ENCODE results near the gene TEX26.

TEX26 gene

DNA sequence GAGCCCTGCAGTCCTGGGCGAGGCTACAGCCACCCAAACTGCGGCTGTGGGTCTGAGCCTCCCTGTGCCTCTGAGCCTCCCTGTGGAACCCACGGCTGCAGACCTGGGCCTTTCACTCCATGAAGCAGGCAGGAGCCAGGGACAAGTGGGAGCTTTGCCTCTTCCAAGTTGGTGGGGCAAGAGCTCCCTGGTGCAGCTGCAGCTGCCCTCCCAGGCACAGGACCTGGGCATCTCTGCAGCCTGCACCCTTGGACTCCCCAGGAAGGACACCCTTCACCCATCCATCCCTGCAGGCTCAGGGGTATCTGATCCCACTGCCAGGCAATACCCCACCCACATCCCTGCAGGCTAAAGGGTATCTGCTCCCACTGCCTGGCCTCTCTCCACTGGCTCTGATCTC, 2.3 kb downstream of the TEX26 start:
- no peak for TF ChIP-seq CTCF (IDR thresholded peaks at IDR 0.05; ENCODE audit: low read depth, low read length)
- no peak for TF ChIP-seq MYC (IDR thresholded peaks at IDR 0.05; ENCODE audit: low read depth, low read length)
- TF ChIP-seq POLR2A (IDR thresholded peaks at IDR 0.05; ENCODE audit: extremely low read depth, insufficient read length) = no peak
- TF ChIP-seq MAX (IDR thresholded peaks at IDR 0.05; ENCODE audit: low read depth, low read length) = no peak
- H3K4me3 ChIP-seq (ENCODE audit: low read depth, low read length) = no peak overlapping the region
- no peak for DNase-seq (ENCODE audit: low read depth)

DNA sequence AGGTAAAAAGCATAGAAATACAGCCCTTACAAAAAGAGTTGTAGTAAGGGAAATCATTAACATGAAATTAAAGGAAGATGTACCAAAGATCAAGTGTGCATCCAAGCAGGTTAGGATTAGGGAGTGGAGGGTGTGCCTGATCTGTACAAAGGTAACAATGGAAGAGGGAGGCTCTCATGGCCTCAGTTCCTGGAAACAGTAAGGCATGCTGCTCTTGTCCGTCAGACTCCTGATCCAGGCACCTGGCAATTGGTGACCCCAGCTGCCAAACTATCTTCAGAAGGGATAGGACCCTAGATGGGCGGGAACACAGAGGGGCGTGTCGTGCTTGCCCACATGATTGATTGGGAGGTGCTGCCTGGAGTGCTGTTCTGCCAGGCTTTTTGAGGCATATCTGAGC, 4.5 kb downstream of the TEX26 start:
- H3K4me3 ChIP-seq (ENCODE audit: low read depth, low read length) = no peak overlapping the region
- no peak for DNase-seq (ENCODE audit: low read depth)
- TF ChIP-seq CTCF (IDR thresholded peaks at IDR 0.05; ENCODE audit: low read depth, low read length) = no peak
- TF ChIP-seq MAX (IDR thresholded peaks at IDR 0.05; ENCODE audit: low read depth, low read length) = no peak
- TF ChIP-seq MYC (IDR thresholded peaks at IDR 0.05; ENCODE audit: low read depth, low read length) = no peak
- TF ChIP-seq POLR2A (IDR thresholded peaks at IDR 0.05; ENCODE audit: extremely low read depth, insufficient read length) = no peak

GRCh38 chr13:30943881-30944280, 11.4 kb downstream of the TEX26 start:
- H3K4me3 ChIP-seq (ENCODE audit: low read depth, low read length) = no peak overlapping the region
- DNase-seq (ENCODE audit: low read depth) = no peak
- TF ChIP-seq MYC (IDR thresholded peaks at IDR 0.05; ENCODE audit: low read depth, low read length) = no peak
- no peak for TF ChIP-seq CTCF (IDR thresholded peaks at IDR 0.05; ENCODE audit: low read depth, low read length)
- TF ChIP-seq MAX (IDR thresholded peaks at IDR 0.05; ENCODE audit: low read depth, low read length) = no peak

DNA sequence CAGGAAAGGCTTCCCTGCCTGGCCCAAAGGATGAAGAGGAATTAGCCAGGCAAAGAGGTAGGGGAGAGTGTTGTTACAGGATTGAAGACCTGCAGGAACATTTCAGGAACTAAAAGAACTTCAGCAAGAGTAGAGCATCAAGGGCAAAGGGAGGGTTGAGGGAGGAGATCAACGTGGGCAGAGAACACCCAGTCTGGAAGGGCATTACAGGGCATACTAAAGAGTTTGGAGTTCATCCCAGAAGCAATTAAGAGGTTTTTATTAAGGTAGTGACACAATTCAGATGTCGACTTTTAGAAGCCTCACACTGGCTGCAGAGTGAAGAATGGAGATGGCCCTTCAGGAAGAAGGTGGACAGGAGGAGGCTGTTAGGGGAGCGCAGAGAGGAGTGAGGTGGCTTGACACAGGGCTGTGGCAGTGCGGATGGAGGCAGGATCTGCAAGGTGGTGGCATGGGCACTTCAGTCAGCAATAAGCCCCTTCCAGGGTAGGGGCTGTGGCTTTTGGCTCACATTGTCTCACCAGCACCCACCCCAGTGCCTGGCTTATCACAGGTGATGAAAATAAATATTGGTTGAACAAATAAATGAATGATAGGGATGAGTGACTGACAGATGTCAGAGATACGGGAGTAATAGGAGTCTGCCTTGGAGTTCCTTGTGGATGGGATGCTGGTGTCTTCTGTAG, 24.9 kb downstream of the TEX26 start:
- no peak for DNase-seq (ENCODE audit: low read depth)
- no peak for TF ChIP-seq POLR2A (IDR thresholded peaks at IDR 0.05; ENCODE audit: extremely low read depth, insufficient read length)
- no peak for TF ChIP-seq MAX (IDR thresholded peaks at IDR 0.05; ENCODE audit: low read depth, low read length)
- no peak for TF ChIP-seq MYC (IDR thresholded peaks at IDR 0.05; ENCODE audit: low read depth, low read length)
- TF ChIP-seq CTCF (IDR thresholded peaks at IDR 0.05; ENCODE audit: low read depth, low read length) = no peak
- H3K4me3 ChIP-seq (ENCODE audit: low read depth, low read length) = no peak overlapping the region

- TF ChIP-seq CTCF (IDR thresholded peaks at IDR 0.05; ENCODE audit: low read depth, low read length) = no peak
Observed at GRCh38 chr13:30959678-30960077, 27.2 kb downstream of the TEX26 start.

GRCh38 chr13:30963791-30964190, 31.3 kb downstream of the TEX26 start:
- no peak for DNase-seq (ENCODE audit: low read depth)
- no peak for TF ChIP-seq MAX (IDR thresholded peaks at IDR 0.05; ENCODE audit: low read depth, low read length)
- no peak for TF ChIP-seq POLR2A (IDR thresholded peaks at IDR 0.05; ENCODE audit: extremely low read depth, insufficient read length)
- TF ChIP-seq MYC (IDR thresholded peaks at IDR 0.05; ENCODE audit: low read depth, low read length) = no peak
- no peak for TF ChIP-seq CTCF (IDR thresholded peaks at IDR 0.05; ENCODE audit: low read depth, low read length)
- H3K4me3 ChIP-seq (ENCODE audit: low read depth, low read length) = no peak overlapping the region

More at GRCh38 chr13:30959678-30960077, 27.2 kb downstream of the TEX26 start:
- DNase-seq (ENCODE audit: low read depth) = no peak
- H3K4me3 ChIP-seq (ENCODE audit: low read depth, low read length) = no peak overlapping the region
